ENCODE data around the gene NR3C2.

Gene NR3C2

DNA sequence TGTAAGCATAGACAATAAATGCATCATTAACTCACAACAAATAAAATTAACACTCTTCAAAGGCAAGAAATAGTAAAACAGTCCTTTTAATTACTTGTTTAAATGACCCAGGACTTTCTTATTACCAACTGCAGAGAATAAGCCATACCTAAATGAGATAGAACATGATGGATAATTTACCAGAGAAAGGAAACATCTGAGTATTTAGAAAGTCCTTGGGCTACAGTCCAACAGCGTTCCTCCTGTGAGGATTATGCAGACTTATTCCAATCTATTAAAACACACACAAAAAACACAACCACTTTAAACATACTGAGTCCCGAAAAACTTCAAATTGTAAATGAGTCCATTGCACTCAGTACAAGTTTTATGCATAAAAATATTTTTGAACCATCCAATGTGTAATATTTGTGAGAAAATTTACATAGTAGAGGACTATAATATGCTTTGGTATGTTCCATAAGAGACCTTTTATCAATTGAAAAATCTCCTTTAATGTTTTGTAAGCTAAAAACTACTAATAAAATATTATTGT, 129.2 kb downstream of the NR3C2 start:
- no peak for DNase-seq (ENCODE audit: low read depth, low spot score)

DNA sequence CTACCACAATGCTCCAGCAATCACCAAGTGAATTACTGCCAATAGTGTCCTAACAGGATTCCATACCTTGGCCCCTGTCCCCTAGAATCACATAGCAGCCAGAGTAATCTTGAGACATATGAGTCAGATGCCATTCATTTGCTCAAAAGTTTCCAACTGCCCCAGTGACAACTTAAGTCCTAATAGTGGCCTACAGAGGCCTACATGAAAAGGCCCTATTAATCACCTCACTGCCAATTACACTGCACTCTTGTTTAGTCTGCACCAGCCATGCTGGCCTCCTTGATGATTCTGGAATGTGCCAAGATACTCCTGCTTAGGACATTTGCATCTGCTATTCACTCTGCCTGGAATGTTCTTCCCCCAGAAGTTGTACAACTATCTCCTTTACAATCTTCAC, 130.7 kb downstream of the NR3C2 start:
- DNase-seq (ENCODE audit: low read depth, low spot score), result no peak

DNA sequence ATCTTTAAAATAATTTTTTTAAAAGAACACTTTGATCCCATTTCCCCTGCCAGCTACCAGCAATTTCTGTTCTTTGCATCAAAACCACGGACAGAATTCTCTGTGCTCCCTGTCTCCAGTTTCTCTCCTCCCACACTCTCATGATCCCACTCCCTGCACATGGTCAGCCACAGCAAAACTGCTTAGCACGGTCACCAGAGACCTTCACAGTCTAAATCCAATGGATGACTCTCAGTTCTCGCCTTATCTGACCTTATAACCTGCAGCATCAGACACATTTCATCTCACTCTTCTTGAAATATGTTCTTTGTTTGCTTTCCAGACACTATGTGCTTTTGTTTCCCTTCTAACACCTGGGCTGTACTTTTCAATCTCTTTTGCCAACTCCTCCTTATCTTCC, 131.5 kb downstream of the NR3C2 start:
- DNase-seq (ENCODE audit: low read depth, low spot score), result no peak

DNA sequence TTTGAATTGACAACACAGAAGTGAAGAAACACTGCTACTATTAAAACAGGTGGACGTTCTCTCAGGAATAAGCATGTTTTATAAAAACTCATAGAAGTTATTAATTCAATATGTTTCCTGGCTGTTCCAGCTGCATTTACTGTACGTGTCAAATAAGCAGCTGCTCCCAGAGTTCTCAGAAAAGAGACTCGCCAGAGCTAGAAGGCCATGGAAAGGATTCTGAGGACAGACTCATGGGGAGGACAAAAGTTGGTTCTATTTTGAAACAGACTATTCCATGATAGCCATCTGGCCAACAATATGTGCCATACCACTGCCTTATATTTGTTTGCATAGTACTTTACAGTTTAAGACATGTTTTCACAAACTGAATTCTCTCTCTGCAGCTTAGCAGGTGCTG, 136.5 kb downstream of the NR3C2 start:
- no peak for DNase-seq (ENCODE audit: low read depth, low spot score)

DNA sequence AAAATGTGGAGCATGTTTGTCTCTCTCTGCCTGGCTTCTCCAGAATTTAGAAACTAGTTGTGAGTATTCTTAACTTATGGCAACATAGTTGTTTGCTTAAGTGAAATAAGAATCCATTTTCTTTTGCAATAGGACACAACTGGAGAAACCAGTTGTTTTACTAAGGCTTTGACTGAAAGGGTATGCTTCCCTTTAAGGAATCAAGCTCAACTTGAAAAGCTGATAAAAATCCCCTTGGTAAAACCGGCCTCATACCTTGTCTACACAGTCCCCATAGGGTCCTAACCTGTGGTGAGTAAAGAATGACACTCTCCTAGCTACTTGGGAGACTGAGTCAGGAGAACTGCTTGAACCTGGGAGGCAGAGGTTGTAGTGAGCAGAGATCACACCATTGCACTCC, 139.8 kb downstream of the NR3C2 start:
- DNase-seq (ENCODE audit: low read depth, low spot score), result no peak

DNA sequence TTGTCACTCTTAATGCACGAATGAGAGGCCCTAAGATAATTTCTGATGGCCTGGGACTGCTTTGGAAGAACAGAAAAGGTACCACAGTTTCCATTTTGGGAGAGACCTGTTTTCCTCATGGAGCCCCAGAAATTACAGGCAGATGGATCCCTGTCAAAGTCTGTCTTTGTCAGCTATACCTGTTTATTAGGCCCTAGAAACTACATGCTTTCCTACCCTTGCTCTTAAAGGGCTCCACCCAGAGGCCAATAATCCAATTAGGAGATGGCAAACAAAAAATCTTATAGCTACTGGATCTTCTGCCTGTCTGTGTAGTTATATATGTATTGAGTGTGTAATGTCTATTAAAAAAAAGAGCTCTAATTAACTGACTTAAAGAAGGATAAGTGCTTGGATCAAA, 141.3 kb downstream of the NR3C2 start:
- DNase-seq (ENCODE audit: low read depth, low spot score), result no peak

DNA sequence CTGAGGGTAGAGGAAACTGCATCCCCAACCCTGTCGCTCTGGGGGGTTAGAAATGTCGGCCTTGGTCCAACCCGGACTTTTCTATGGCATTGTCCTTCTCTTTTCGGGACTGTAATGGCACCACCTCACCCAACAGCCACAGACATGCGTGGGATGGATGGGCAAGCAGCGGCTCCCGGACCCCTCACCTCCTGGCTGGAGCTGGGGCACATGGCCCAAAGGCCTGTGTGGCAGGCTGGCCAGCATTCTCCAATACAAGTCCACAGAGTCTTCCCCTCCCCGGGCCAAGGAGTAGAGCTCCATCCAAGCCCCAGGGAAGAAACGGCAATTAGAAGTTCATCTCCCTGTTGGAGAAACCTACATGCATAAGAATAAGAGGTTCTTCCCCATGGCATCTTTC, 142.9 kb downstream of the NR3C2 start:
- DNase-seq (ENCODE audit: low read depth, low spot score), result no peak

DNA sequence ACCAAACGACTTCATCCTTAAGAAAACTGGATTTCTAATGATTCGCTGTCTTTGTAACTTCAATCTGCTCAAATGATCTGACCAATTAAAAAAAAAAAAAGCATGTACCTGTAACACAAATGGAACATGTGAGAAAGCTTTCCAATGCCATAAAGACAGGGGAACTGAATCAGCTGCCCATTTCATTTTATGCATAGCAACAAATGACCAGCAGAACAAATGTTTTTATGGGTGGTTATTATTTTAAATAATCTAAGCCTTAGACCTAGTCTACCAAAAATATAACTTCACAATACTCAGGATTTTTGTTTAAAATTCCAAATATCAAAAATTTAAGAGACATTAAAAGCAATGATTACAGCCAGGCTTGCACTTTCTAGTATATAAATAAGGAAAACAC, 145.7 kb downstream of the NR3C2 start:
- DNase-seq (ENCODE audit: low read depth, low spot score), result no peak

DNA sequence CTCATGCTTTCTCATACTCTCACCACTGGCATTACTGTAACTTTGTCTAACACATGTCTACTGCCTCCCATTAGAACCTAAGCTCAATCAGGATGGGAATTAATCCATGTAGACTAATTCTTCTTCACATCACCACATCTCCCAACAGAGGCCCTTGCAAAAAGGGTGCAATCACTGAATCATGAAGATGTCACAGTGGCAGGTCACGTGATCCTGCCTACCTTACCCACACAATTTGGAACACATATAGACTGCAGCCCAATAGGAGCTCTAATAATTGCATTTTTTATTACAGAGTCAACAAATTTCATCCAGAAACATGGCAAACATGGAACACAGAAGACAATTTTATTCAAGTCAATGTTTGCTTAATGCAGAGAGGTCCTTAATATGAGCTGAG, 146.6 kb downstream of the NR3C2 start:
- DNase-seq (ENCODE audit: low read depth, low spot score), result no peak

DNA sequence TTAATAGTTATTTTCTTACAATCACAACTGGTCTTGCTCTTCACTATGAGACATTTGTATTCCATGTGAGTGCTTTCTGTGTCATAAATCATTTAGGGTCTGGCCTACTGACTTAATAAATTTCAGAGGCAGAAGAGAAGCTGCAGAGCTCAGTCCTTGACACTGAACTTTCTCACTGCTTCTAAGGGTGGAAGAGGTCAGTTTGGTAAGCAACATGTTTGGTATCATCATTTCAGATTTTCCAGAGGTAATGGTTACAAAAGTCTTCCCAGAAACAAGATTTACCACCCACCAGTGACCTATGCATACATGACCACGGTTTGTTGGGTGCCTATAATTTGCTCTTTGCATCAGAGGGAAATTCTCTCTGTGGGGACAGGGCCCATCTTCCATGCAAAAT, 148.6 kb downstream of the NR3C2 start:
- DNase-seq (ENCODE audit: low read depth, low spot score), result no peak

DNA sequence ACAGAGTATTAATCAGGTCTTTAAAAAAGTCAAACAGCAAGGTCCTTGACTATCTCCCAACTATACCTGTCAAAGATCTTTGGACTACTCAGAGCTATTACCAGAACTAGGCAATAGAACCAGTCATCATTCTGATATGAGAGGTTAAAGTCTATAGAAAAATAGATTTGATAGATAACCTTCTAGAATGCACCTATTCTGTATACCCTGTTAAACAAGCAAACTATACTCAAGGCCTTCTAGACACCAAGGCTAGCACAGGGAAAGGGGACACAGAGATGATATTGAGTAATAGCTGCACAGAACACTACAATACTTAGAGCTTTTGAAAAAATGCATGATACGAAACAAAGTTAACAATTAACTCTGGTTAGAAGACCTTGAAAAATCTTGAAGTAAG, 149.5 kb downstream of the NR3C2 start:
- DNase-seq (ENCODE audit: low read depth, low spot score), result no peak

DNA sequence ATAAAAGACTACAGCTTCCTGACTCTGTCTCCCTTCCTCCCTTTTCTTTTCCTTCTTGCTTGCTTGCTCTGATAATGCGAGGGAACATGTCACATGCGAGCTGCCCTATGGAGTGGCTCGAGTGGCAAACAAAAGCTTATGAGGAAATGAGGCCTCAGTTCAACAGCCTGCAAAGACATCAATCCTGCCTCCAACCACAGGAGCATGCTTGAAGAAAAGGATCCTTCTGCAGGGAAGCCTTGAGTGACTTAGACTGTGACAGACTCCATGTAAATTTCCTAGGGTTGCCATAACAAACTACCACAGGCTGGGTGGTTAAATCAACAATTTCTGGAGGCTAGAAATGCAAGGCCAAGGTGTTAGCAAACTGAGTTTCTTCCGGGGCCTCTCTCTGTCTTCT, 152.5 kb downstream of the NR3C2 start:
- no peak for DNase-seq (ENCODE audit: low read depth, low spot score)

DNA sequence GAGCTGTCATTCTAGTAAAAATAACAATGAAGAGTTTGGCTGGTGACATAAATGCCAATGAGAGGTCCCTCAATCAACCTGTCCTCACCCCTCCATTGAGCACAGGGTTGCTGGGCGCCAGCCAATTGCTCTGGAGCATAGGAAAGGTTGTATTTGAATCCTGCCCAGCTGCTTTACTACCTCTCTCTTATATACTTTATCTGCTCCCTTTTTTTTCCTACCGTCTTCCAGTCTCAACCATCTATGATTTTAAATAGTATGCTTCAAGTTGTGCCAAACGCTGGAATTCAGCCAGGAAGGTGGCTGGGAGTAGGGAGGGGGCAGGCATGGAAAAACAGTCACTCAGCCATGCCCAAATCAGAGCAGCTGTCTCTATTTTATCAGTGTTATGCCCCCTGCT, 153.8 kb downstream of the NR3C2 start:
- no peak for DNase-seq (ENCODE audit: low read depth, low spot score)

DNA sequence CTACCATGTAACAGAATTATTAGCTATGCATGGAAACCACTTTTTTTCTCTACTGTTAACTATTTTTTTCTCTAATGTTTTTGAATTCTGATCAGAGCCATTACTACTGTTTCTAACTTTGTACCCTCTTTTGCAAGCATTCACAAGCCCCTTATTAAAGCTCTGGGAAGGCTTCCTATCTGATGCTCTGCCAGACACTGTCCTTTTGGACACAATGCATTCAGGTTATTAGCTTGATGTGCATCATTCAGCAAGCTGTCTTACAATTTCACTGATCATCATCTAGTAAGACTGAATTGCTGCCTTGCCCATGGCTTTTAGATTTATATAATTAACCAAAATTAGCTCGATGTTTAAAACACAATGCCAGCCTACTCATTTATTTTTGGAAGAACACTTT, 155.1 kb downstream of the NR3C2 start:
- no peak for DNase-seq (ENCODE audit: low read depth, low spot score)

DNA sequence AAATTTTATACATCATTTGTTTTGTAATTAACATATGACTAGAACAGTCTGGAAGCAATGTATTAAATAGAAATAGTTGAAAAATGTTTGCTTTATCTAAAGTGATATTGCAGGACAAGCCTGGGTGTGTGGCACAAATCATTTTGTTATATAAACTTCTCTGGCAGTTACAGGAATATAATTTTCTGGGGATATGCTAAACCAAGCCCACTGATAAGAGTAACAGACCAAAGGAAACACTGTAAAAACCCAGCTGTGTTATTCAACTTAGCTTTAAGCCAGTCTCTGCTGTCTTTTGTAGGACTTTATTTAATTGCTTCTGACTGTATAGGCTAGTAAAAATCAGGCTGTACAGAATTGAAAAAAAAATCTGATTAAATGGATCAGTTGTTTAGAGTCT, 156.2 kb downstream of the NR3C2 start:
- DNase-seq (ENCODE audit: low read depth, low spot score), result no peak

DNA sequence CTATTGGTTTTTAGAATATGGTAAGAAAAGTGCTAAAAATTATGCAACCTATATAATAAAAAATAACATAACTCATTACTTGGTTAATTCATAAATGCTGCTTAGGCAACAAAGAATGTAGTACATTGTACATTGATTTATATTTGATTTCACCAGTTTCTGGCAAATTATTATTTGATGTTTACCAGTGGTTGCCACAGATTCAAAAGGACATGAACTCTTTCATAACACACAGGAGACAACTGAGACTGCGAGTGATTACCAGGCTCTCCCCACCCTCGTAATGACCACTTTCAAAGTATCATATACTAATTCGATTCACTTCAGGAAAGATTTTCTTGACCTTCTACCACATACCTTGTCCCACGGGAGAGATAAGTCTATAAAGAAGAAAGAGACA, 158.5 kb downstream of the NR3C2 start:
- no peak for DNase-seq (ENCODE audit: low read depth, low spot score)

DNA sequence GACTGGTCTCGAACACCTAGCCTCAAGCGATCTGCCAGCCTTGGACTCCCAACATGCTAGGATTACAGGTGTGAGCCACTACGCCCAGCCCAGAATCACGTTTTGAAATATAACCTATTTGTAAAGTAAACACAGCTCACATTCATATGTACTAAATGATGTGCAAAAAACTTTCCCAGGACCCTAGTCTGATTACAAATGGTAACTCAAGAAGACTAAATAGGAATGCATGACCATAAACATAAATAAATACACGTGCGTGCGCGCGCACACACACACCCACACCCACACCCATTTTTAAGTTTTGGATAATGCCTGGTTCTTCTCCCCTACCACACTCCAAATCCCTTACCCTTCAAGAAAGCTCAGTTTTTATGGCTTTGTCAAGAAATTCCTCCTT, 163.9 kb downstream of the NR3C2 start:
- DNase-seq (ENCODE audit: low read depth, low spot score), result no peak

DNA sequence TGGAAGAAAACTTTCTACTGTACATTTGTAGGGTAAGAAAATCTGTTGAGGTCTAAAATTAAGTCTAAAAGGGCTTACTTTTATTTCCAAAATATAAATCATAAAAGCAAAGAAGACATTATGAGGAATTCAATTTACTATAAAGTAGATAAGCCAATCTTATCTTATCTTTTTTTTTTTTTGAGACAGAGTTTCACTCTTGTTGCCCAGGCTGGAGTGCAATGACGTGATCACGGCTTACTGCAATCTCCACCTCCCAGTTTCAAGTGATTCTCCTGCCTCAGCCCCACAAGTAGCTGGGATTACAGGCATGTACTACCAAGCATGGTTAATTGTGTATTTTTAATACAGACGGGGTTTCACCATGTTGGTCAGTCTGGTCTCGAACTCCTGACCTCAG, 166.9 kb downstream of the NR3C2 start:
- no peak for DNase-seq (ENCODE audit: low read depth, low spot score)

DNA sequence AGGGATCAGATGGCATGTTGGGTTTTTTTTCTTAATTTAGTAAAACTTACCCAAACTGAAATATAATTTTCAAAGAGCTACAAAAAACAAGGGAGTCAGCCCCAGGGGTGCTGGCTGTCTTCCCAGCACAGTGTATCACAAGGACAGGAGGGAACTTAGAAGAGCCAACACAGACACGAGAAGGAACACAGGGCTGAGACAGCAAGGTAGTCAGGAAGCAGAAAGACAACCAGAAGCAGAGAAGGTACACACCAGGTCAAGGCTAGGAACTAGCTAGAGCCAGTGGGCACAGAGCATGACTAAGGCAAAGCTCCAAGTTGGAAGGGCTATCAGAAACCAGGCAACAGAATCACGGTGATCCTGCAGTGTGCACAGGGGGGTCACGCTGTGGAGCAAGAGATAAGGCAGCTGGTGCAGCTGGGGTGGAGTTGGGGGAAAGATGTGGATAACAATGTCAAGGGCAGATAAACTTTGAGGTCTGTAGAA, 168.7 kb downstream of the NR3C2 start:
- DNase-seq (ENCODE audit: low read depth, low spot score), result no peak

DNA sequence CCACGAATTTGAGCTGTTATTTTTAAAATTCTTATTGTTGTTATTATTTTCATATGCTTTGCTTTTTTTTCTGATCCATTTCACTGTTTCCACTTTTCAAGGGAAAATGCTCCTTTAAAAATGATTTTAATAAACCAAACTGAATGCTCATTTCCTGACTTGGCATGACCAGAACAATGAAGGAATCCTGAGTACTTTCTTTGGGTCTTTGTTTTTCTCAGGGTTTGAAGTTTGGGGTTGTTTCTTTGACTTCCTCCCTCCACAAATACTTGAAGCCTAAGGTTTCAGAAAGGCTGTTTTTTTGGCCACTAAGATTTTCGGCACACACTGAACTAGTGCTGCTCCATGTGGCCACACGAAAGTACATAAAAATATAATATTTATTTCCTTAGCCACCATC, 171.0 kb downstream of the NR3C2 start:
- no peak for DNase-seq (ENCODE audit: low read depth, low spot score)

DNA sequence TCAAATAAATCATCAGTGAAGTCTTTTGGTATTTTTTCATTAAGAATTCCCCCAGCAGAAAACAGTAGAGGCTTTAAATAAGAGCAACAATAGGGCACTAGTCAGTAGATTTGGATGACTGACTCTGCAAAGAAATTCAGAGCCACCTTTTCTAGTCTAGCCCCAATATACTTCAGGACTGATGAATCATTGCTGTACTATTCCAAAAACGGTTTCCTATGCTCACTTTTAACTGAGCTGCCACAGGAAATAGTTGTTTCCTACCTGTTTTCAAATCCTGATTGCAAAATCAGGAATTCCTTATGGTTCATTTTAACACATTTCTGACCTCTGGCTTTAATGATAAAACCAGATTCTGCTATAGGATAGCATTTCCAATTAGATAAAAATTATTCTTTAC, 171.6 kb downstream of the NR3C2 start:
- DNase-seq (ENCODE audit: low read depth, low spot score), result no peak

DNA sequence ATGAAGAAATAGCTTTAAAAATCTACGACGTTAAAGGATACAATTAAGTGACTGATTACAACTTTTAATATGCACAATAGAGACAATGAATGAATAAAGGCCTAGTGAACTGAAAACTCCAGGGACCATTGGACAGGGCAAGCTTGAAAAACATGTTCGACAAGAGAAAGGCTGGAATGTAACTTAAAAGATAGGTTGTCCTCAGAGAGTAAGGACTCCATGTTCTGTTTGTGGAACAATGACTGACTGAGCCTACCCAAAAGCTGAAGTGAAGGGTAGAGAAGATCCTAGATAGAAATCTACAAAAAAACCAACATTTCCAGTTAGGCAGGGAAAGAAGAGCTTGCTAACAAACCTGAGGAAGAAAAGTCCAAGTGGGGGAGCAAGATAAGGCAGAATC, 173.4 kb downstream of the NR3C2 start:
- DNase-seq (ENCODE audit: low read depth, low spot score), result no peak

DNA sequence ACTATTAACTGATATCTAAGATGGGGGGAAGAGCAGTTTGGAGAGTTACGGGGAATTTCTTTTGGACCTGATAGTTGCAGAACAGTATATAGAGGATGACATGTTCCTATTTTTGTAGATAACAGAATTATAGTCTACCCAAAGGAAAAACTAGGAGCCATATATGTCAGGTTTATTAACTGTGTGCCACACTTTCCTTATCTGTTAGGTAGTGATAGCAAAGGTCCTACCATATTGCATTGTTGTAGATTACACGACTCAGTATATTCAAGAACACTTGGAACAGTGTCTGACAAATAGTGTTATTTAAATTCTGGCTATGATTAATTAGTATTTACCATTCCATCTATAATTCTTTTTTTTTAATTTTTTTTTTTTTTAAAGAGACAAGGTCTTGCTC, 175.3 kb downstream of the NR3C2 start:
- no peak for DNase-seq (ENCODE audit: low read depth, low spot score)

DNA sequence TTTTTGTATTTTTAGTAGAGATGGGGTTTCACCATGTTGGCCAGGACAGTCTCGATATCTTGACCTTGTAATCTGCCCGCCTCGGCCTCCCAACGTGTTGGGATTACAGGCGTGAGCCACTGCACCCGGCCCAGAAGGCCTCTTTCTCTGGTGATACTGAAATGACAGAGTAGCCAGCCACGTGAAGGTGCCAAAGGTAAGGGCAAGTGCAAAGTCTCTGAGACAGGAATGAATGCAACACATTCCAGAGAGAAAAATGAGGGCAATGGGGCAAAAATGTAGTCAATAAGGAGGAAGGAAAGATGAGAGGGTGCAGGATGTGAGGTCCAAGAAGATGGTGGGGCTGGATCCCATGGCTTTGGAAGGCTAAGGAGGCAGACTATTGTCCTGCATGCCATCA, 176.0 kb downstream of the NR3C2 start:
- no peak for DNase-seq (ENCODE audit: low read depth, low spot score)

DNA sequence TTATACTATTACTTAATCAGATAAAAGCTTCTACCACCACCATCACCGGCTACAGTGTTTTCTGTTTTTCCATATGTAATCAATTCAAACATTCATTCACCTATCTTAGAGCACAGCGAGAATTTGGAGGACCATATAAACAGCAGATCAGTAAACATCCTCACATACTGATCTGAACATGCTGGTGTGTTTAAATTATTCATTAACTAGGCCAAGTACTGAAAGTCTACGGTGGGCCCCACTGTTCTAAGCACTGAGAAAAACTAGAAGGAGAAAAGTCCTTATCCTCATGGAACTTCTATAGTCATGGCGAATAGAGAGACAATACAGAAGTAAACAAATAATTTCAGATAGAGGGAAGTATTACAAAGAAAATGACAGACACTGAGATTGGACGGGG, 176.6 kb downstream of the NR3C2 start:
- DNase-seq (ENCODE audit: low read depth, low spot score), result no peak

All from activated CD4-positive, CD25-positive, alpha-beta regulatory T cell treated with anti-CD3 and anti-CD28 coated beads, Interleukin-2, amount 50 U/mL, for 16 hours (primary cell).